Osteoblast (primary cell): ENCODE measurements around the gene KDM4E. TPM values are rescaled to one million over a fixed set of nuclear protein-coding genes. Genes with fewer than 3 reads are reported as not detected.
A peak's percentile ranks its signal among the peaks of the same experiment; 100 is the strongest.

Source experiments
- DNase-seq: peaks from one replicate; pipeline ENCODE4 v3.0.0; 2011; ENCODE audit warnings: low spot score, mixed read lengths; ENCODE audit not compliant: insufficient read length; ENCODE audit errors: missing footprints
- H2AFZ ChIP-seq: 2 replicates; pipeline ENCODE4 v1.6.0; 2011; ENCODE audit warnings: mild to moderate bottlenecking, low read length
- H3K27ac ChIP-seq: 2 replicates; pipeline ENCODE4 v1.5.1; 2011; ENCODE audit warnings: mild to moderate bottlenecking, low read depth, low read length, moderate library complexity
- H3K27me3 ChIP-seq: 2 replicates; pipeline ENCODE4 v1.6.0; 2012; ENCODE audit warnings: mild to moderate bottlenecking, control low read depth, inconsistent platforms, low read length, moderate library complexity; ENCODE audit not compliant: insufficient read depth
- H3K36me3 ChIP-seq: 2 replicates; pipeline ENCODE4 v1.5.1; 2011; ENCODE audit warnings: mild to moderate bottlenecking, low read length, control low read depth, moderate library complexity; ENCODE audit not compliant: insufficient read depth
- H3K4me1 ChIP-seq: 2 replicates; pipeline ENCODE4 v1.5.1; 2011; ENCODE audit warnings: mild to moderate bottlenecking, low read length, control low read depth, moderate library complexity; ENCODE audit not compliant: insufficient read depth
- H3K4me2 ChIP-seq: 2 replicates; pipeline ENCODE4 v1.6.0; 2011; ENCODE audit warnings: mild to moderate bottlenecking, low read length; ENCODE audit not compliant: insufficient read depth
- H3K4me3 ChIP-seq: fragments of 200-600 bp; sonication (generic); 3 replicates; pipeline ENCODE4 v1.5.1; 2012; ENCODE audit warnings: mild to moderate bottlenecking, low read length, inconsistent platforms; ENCODE audit not compliant: insufficient read depth
- H3K79me2 ChIP-seq: 2 replicates; pipeline ENCODE4 v1.6.0; 2012; ENCODE audit warnings: mild to moderate bottlenecking, low read length, control low read depth, inconsistent platforms; ENCODE audit not compliant: insufficient read depth
- H3K9me3 ChIP-seq: 2 replicates; pipeline ENCODE4 v1.5.1; 2011; ENCODE audit warnings: low read depth, low read length, control low read depth
- H4K20me1 ChIP-seq: 2 replicates; pipeline ENCODE4 v1.6.0; 2012; ENCODE audit warnings: mild to moderate bottlenecking, low read length, control low read depth; ENCODE audit not compliant: insufficient read depth
- total RNA-seq: library from RNA; depleted of rRNA; stranded (reverse); fragments of >200 nt; gene quantifications from 2 replicates; pipeline ENCODE4 v1.2.3, GENCODE V29; 2012
- TF ChIP-seq, protein P1 (sequence below): IDR thresholded peaks from 2 replicates; pipeline ENCODE4 v1.5.1; 2011; ENCODE audit warnings: mild to moderate bottlenecking, low read depth, low read length, moderate library complexity; ENCODE audit errors: extremely low read depth

The KDM4E gene
- total RNA-seq, 1 donor = not detected

- Histone ChIP-seq H3K79me2 (peaks cover 25% of the 10 kb centered on the region), H3K4me1 (peaks cover 14% of the 10 kb centered on the region), H2AFZ (peak overlapping the region; percentile 94), H3K27ac (peak overlapping the region; percentile 76), H3K36me3 (no peaks in the 10 kb centered on the region), H3K9me3 (no peaks in the 10 kb centered on the region), H4K20me1 (no peaks in the 10 kb centered on the region), H3K27me3 (peaks cover under 1% of the 10 kb centered on the region), H3K4me3 (peak overlapping the region; percentile 88), H3K4me2 (peak overlapping the region; percentile 85)
- TF ChIP-seq, protein P1, sequence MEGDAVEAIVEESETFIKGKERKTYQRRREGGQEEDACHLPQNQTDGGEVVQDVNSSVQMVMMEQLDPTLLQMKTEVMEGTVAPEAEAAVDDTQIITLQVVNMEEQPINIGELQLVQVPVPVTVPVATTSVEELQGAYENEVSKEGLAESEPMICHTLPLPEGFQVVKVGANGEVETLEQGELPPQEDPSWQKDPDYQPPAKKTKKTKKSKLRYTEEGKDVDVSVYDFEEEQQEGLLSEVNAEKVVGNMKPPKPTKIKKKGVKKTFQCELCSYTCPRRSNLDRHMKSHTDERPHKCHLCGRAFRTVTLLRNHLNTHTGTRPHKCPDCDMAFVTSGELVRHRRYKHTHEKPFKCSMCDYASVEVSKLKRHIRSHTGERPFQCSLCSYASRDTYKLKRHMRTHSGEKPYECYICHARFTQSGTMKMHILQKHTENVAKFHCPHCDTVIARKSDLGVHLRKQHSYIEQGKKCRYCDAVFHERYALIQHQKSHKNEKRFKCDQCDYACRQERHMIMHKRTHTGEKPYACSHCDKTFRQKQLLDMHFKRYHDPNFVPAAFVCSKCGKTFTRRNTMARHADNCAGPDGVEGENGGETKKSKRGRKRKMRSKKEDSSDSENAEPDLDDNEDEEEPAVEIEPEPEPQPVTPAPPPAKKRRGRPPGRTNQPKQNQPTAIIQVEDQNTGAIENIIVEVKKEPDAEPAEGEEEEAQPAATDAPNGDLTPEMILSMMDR = peak; percentile 48
- DNase-seq = peak; percentile 82
Measured at GRCh38 chr11:95067039-95067840, 42.2 kb downstream of the KDM4E start.

DNA sequence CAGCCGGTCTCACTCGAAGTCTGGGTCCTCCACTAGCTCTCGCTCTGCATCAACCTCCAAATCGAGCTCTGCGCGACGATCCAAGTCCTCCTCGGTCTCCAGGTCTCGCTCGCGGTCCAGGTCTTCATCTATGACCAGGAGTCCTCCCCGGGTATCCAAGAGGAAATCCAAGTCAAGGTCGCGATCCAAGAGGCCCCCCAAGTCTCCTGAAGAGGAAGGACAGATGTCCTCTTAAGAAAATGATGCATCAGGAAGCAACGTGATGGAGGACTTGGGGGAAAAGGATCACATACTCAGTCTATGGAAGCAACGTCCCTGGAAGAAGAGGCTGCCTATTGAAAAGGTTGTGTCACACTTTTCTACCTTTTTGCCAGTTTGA is 42.8 kb downstream of the KDM4E start:
- Histone ChIP-seq H3K4me2 (peak overlapping the region; percentile 85), H3K79me2 (peaks cover 25% of the 10 kb centered on the region), H3K36me3 (no peaks in the 10 kb centered on the region), H3K27me3 (no peaks in the 10 kb centered on the region), H3K4me1 (peaks cover 14% of the 10 kb centered on the region), H3K9me3 (no peaks in the 10 kb centered on the region), H3K27ac (peak overlapping the region; percentile 76), H2AFZ (peak overlapping the region; percentile 94), H4K20me1 (no peaks in the 10 kb centered on the region), H3K4me3 (peak overlapping the region; percentile 88)
- no peak for DNase-seq
- TF ChIP-seq, protein P1 = no peak

GRCh38 chr11:95068549-95068948 is 43.5 kb downstream of the KDM4E start:
- no peaks in the 10 kb centered on the region for H3K36me3 ChIP-seq
- H3K4me2 ChIP-seq = peak overlapping the region; percentile 85
- no peak overlapping the region for H2AFZ ChIP-seq
- peak overlapping the region; percentile 88 for H3K4me3 ChIP-seq
- peaks cover 14% of the 10 kb centered on the region for H3K4me1 ChIP-seq
- TF ChIP-seq, protein P1 = no peak
- H3K79me2 ChIP-seq = peaks cover 25% of the 10 kb centered on the region
- no peaks in the 10 kb centered on the region for H4K20me1 ChIP-seq
- peak overlapping the region; percentile 76 for H3K27ac ChIP-seq
- DNase-seq = peak; percentile 84
- H3K9me3 ChIP-seq = no peaks in the 10 kb centered on the region
- no peaks in the 10 kb centered on the region for H3K27me3 ChIP-seq

- Histone ChIP-seq H3K27me3 (no peaks in the 10 kb centered on the region), H3K36me3 (no peaks in the 10 kb centered on the region), H3K4me1 (peaks cover 17% of the 10 kb centered on the region), H3K9me3 (no peaks in the 10 kb centered on the region), H3K4me2 (no peak overlapping the region), H4K20me1 (no peaks in the 10 kb centered on the region), H3K79me2 (peaks cover 25% of the 10 kb centered on the region), H2AFZ (no peak overlapping the region), H3K27ac (no peak overlapping the region), H3K4me3 (no peak overlapping the region)
- DNase-seq = no peak
- TF ChIP-seq, protein P1 = no peak
Measured at GRCh38 chr11:95070471-95070870, 45.4 kb downstream of the KDM4E start.
